NCI-H146 treated with DMSO at 0.1 percent for 48 hours (cell line): ENCODE results near the gene WDTC1.
A peak's percentile ranks its signal among the peaks of the same experiment; 100 is the strongest.

Source experiments
- DNase-seq: peaks from one replicate; lab custom pipeline; 2025; ENCODE audit not compliant: unreplicated experiment; lab: John Stamatoyannopoulos, UW

WDTC1 gene

GRCh38 chr1:27333717-27334279, 99.4 kb downstream of the WDTC1 start:
- DNase-seq = no peak

- no peak for DNase-seq
Measured at GRCh38 chr1:27335506-27336422, 101.3 kb downstream of the WDTC1 start.

- no peak for DNase-seq
Measured at GRCh38 chr1:27336756-27337155, 102.3 kb downstream of the WDTC1 start.

- DNase-seq = no peak
Measured at GRCh38 chr1:27338751-27339150, 104.3 kb downstream of the WDTC1 start.

- no peak for DNase-seq
Measured at GRCh38 chr1:27339213-27339612, 104.8 kb downstream of the WDTC1 start.

GRCh38 chr1:27341525-27342252, 107.3 kb downstream of the WDTC1 start, which contains the start of gene SYTL1:
TSS of gene SYTL1 (plus strand) at chr1:27342022. CDS start at chr1:27345335, 3,313 bp downstream.
- DNase-seq = no peak

GRCh38 chr1:27342391-27342777, 108.0 kb downstream of the WDTC1 start:
- no peak for DNase-seq

- DNase-seq = peak; percentile 67
Measured at GRCh38 chr1:27342778-27343638, 108.6 kb downstream of the WDTC1 start.

GRCh38 chr1:27343639-27344025, 109.2 kb downstream of the WDTC1 start:
- no peak for DNase-seq

- DNase-seq = no peak
Measured at GRCh38 chr1:27345272-27345671, 110.8 kb downstream of the WDTC1 start.

GRCh38 chr1:27346357-27346756, 111.9 kb downstream of the WDTC1 start:
- no peak for DNase-seq

- DNase-seq = no peak
Measured at GRCh38 chr1:27346991-27347624, 112.7 kb downstream of the WDTC1 start.

- peak; percentile 22 for DNase-seq
Measured at GRCh38 chr1:27348861-27349783, 114.7 kb downstream of the WDTC1 start.

- peak; percentile 19 for DNase-seq
Measured at GRCh38 chr1:27349784-27350662, 115.6 kb downstream of the WDTC1 start.

GRCh38 chr1:27350663-27351540, 116.5 kb downstream of the WDTC1 start:
- DNase-seq = no peak

GRCh38 chr1:27351541-27352107, 117.2 kb downstream of the WDTC1 start:
- DNase-seq = no peak

- DNase-seq = no peak
Measured at GRCh38 chr1:27353166-27353565, 118.7 kb downstream of the WDTC1 start.
